Lower lobe of right lung (tissue), 2 donors: Measurements from ENCODE around the gene ATP2C2. TPM values are rescaled to one million over a fixed set of nuclear protein-coding genes. Genes with fewer than 3 reads are reported as not detected.
A peak's percentile ranks its signal among the peaks of the same experiment; 100 is the strongest.
"Not testable (repeated sequence)": the region's sequence is repeated elsewhere in the genome, so short reads cannot be mapped to it uniquely, and the experiment has no call there.

Experiments
- ATAC-seq, 2 donors: fragments of 200-7000 bp; cut with Tn5 transposase; one replicate each; pipeline ENCODE4 v1.9.1; 2020 to 2022; ENCODE audit warnings: mild to moderate bottlenecking in 2 of 2, moderate library complexity in 2 of 2
- DNase-seq: peaks from one replicate; pipeline ENCODE4 v3.0.0-alpha.2; 2020
- H3K27ac ChIP-seq: fragments of 200-600 bp; one replicate; pipeline ENCODE4 v1.8.0; 2022
- H3K27me3 ChIP-seq: fragments of 200-600 bp; one replicate; pipeline ENCODE4 v1.8.0; 2022; ENCODE audit warnings: low read depth
- H3K36me3 ChIP-seq: fragments of 200-600 bp; one replicate; pipeline ENCODE4 v1.8.0; 2022; ENCODE audit warnings: mild to moderate bottlenecking
- H3K4me1 ChIP-seq: fragments of 200-600 bp; one replicate; pipeline ENCODE4 v1.8.0; 2022
- H3K4me3 ChIP-seq: fragments of 200-600 bp; one replicate; pipeline ENCODE4 v1.8.0; 2022; ENCODE audit warnings: mild to moderate bottlenecking
- H3K9me3 ChIP-seq: fragments of 200-600 bp; one replicate; pipeline ENCODE4 v1.8.0; 2022
- intact Hi-C: fragments of 100-400 bp; cut with DNase I; formaldehyde crosslinking; loops from one replicate; pipeline ENCODE4 v1.11.0; 2022
- total RNA-seq: library from RNA; stranded (reverse); fragmentation: NEBNext Ultra II Directional; extraction: Animal tissue kit (Norgen Biotek cat#: 25700); gene quantifications from one replicate; pipeline ENCODE4 v1.2.1, GENCODE V29; 2021
- TF ChIP-seq, protein P1 (sequence below): fragments of 200-600 bp; IDR thresholded peaks from one replicate; pipeline ENCODE4 v1.8.0; 2022; ENCODE audit warnings: antibody characterized with exemption, mild to moderate bottlenecking
- donor health status: DM: no; HTN: yes; CAD: no; lungs with severe emphysema.

Gene ATP2C2
- total RNA-seq, 1 donor from 2014 or later: 56.2 TPM

GRCh38 chr16:84446596-84447392, 78.5 kb downstream of the ATP2C2 start:
- H3K4me3 ChIP-seq: no peak overlapping the region
- H3K9me3 ChIP-seq: no peaks in the 10 kb centered on the region
- H3K4me1 ChIP-seq: no peaks in the 10 kb centered on the region
- no peaks in the 10 kb centered on the region for H3K36me3 ChIP-seq
- DNase-seq (peak; percentile 5), ATAC-seq (no peak)
- H3K27me3 ChIP-seq: no peaks in the 10 kb centered on the region
- intact Hi-C loops: no loop called here
- TF ChIP-seq, protein P1, sequence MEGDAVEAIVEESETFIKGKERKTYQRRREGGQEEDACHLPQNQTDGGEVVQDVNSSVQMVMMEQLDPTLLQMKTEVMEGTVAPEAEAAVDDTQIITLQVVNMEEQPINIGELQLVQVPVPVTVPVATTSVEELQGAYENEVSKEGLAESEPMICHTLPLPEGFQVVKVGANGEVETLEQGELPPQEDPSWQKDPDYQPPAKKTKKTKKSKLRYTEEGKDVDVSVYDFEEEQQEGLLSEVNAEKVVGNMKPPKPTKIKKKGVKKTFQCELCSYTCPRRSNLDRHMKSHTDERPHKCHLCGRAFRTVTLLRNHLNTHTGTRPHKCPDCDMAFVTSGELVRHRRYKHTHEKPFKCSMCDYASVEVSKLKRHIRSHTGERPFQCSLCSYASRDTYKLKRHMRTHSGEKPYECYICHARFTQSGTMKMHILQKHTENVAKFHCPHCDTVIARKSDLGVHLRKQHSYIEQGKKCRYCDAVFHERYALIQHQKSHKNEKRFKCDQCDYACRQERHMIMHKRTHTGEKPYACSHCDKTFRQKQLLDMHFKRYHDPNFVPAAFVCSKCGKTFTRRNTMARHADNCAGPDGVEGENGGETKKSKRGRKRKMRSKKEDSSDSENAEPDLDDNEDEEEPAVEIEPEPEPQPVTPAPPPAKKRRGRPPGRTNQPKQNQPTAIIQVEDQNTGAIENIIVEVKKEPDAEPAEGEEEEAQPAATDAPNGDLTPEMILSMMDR: no peak
- H3K27ac ChIP-seq: no peak overlapping the region

GRCh38 chr16:84448444-84448843, 80.1 kb downstream of the ATP2C2 start:
- Histone ChIP-seq H3K36me3 (no peaks in the 10 kb centered on the region), H3K4me1 (no peaks in the 10 kb centered on the region), H3K9me3 (no peaks in the 10 kb centered on the region), H3K27ac (no peak overlapping the region), H3K4me3 (no peak overlapping the region), H3K27me3 (no peaks in the 10 kb centered on the region)
- intact Hi-C loops: no loop called here
- ATAC-seq: no peak
- DNase-seq: peak; percentile 7
- TF ChIP-seq, protein P1: no peak

GRCh38 chr16:84449156-84450140, 81.1 kb downstream of the ATP2C2 start:
- no peak overlapping the region for H3K4me3 ChIP-seq
- H3K36me3 ChIP-seq: no peaks in the 10 kb centered on the region
- no peaks in the 10 kb centered on the region for H3K9me3 ChIP-seq
- intact Hi-C loops: no loop called here
- H3K27ac ChIP-seq: no peak overlapping the region
- no peaks in the 10 kb centered on the region for H3K4me1 ChIP-seq
- H3K27me3 ChIP-seq: no peaks in the 10 kb centered on the region
- ATAC-seq: peak; percentile 40 to 68
- DNase-seq: peak; percentile 55
- TF ChIP-seq, protein P1: no peak

DNA sequence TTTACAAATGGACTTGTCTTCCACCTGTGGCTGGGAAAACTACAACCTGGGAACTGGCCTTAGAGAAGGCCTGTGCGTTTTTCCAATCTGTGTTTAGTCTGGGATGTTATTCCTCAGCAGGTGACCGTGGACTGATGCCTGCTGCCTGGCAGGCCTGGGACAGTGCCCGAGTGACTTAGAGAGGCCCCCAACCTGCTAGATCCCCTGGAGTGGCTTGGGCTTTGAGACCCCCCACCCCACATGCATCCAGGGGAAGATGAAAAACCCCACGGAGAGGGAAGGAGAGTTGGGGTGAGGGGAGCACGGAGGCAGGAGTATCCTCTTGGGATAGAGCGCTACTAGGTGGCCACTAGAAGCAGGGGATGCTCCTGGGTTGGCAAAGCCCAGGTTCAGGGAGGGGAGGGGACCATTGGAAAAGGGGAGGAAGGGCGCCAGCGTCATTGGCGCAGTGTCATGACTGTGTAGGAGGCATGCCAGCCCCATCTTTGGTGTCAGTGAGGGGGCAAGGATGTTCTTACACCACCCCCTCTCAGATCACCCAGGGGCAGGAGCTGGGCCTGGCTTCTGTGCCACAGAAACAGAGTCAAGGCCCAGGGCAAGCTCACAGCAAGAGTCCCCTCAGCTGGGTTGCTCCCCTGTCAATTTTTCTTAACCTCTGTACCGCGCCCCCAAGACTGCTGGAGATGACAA, 82.0 kb downstream of the ATP2C2 start:
- H3K27me3 ChIP-seq: no peaks in the 10 kb centered on the region
- intact Hi-C loops: no loop called here
- TF ChIP-seq, protein P1: no peak
- no peaks in the 10 kb centered on the region for H3K4me1 ChIP-seq
- peak; percentile 12 for DNase-seq
- no peak overlapping the region for H3K4me3 ChIP-seq
- H3K27ac ChIP-seq: no peak overlapping the region
- no peaks in the 10 kb centered on the region for H3K36me3 ChIP-seq
- ATAC-seq: no peak
- no peaks in the 10 kb centered on the region for H3K9me3 ChIP-seq

DNA sequence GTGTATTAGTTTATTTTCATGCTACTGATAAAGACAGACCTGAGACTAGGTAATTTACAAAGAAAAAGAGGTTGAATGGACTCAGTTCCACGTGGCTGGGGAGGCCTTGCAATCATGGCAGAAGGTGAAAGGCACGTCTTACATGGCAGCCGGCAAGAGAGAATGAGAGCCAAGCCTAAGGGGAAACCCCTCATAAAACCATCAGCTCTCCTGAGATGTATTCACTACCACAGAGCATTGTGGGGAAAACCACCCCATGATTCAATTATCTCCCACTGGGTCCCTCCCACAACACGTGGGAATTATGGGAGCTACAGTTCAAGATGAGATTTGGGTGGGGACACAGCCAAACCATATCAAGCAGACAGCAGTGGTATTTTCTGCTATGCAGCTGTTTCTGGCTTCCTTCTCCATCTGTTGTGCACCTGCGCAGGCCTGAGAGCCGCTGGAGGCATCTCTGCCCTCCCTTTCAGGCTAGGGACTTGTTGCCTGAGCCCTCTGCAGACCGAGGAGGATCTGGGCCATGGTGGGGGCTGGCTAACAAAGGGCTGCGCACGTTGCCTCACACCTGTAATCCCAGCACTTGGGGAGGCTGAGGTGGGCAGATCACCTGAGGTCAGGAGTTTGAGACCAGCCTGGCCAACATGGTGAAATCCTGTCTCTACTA, 82.8 kb downstream of the ATP2C2 start:
- H3K27me3 ChIP-seq, H3K9me3 ChIP-seq, H3K27ac ChIP-seq, H3K4me1 ChIP-seq, H3K36me3 ChIP-seq, ATAC-seq, intact Hi-C loops, H3K4me3 ChIP-seq: not testable (repeated sequence)
- peak; percentile 4 for DNase-seq
